ENCODE results near the gene NT5DC1. TPM values are rescaled to one million over a fixed set of nuclear protein-coding genes. Genes with fewer than 3 reads are reported as not detected.

NT5DC1 gene
- total and polyA plus RNA-seq, 2 experiments from 2014 or later: 14.1 to 48.9 TPM

DNA sequence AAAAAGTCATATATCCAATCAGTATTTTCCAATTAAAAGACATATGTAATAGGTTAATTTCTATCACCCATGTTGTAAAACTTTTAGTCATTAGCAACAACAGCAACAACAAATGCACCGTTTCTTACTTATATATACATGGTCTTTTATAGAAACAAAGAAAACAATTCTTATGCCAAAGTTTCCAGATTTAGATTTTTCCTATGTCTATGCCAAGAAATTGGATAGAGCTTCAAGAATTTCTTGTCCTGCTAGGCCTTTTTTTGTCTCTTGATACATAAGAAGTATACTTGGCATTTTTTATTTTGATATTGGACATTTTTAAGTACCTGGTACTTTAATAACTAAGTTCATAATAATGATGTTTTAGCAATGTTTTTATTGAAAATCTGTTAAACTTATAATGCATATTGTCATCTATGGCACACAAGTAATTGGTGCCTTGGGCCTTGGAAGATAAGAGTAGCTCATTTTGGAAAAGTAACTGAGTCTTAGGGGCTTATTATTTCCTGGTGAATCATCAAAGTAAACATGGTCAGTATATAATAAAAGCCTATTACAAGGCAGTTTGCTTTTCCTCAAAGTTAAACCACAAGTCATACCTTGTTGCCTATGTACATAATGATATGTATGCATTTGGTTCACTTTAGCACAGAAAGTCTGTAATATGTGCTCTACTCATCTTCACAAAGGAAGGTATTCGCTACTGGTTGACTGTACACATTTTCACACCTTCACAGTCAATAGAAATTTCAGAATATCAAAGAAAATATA is 29.9 kb upstream of the NT5DC1 start:
- Histone ChIP-seq H3K27ac (no peak overlapping the region), H3K9me3 (ENCODE audit: low read depth) (no peaks in the 10 kb centered on the region), H3K4me3 (no peak overlapping the region), H3K36me3 (no peaks in the 10 kb centered on the region), H3K4me1 (ENCODE audit: low read depth) (no peaks in the 10 kb centered on the region), H3K27me3 (no peaks in the 10 kb centered on the region)
- DNase-seq (ENCODE audit: low read depth in 1 of 2, low spot score in 1 of 2): no peak
- TF ChIP-seq, protein P1, sequence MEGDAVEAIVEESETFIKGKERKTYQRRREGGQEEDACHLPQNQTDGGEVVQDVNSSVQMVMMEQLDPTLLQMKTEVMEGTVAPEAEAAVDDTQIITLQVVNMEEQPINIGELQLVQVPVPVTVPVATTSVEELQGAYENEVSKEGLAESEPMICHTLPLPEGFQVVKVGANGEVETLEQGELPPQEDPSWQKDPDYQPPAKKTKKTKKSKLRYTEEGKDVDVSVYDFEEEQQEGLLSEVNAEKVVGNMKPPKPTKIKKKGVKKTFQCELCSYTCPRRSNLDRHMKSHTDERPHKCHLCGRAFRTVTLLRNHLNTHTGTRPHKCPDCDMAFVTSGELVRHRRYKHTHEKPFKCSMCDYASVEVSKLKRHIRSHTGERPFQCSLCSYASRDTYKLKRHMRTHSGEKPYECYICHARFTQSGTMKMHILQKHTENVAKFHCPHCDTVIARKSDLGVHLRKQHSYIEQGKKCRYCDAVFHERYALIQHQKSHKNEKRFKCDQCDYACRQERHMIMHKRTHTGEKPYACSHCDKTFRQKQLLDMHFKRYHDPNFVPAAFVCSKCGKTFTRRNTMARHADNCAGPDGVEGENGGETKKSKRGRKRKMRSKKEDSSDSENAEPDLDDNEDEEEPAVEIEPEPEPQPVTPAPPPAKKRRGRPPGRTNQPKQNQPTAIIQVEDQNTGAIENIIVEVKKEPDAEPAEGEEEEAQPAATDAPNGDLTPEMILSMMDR (IDR thresholded peaks at IDR 0.05; ENCODE audit: low read depth, low read length): no peak

DNA sequence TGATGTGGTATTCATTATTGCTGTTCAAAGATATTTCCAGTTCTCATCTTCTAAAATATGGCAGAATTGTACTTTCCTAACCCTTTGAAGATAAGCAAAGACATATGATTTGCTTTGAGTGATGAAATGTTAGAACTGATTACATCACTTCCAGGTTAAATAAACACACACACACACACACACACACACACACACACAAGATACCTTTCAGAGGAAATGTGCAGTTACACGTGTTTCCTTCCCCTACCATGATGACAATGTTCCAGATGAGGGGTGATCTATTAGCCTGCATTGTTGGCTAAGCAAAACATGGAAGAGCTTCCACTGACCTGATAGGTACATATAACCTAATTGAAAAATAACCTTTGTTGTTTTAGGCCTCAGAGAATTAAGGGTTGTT is 28.3 kb upstream of the NT5DC1 start:
- no peaks in the 10 kb centered on the region for H3K36me3 ChIP-seq
- no peaks in the 10 kb centered on the region for H3K27me3 ChIP-seq
- no peak for DNase-seq (ENCODE audit: low read depth in 1 of 2, low spot score in 1 of 2)
- no peak overlapping the region for H3K4me3 ChIP-seq
- no peaks in the 10 kb centered on the region for H3K4me1 ChIP-seq (ENCODE audit: low read depth)
- H3K27ac ChIP-seq: no peak overlapping the region
- H3K9me3 ChIP-seq (ENCODE audit: low read depth): no peaks in the 10 kb centered on the region
- TF ChIP-seq, protein P1 (IDR thresholded peaks at IDR 0.05; ENCODE audit: low read depth, low read length): no peak

DNA sequence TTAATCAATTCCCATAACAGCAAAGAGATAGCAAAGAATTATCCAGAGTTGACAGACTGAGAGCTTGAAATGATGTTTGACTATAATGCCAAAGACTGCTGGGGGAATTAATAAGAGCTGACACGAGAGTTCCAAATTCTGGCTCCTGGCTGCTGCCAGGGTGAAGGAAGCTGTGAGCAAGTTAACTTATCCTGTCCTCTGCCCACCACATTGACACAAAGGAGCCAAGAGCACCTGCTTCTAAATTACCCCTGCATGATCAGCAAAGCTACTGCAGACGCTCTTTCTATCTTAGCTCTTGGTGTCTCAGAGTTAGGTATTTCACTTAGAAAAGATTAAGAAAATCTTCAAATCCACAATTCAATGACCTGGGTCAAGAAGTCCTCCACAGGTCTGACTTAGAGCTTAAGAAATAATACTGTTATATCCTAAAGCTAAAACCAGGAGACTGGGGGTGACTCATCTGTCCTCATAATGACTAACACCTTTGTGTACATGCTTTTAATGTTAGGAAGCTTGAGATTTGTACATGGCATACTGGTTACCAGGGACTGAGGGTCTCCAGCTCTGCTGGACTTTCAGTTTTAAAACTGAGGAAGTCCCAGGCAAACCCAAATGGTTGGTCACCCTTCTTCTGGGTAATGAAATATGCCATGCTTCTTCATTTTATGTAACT is 26.8 kb upstream of the NT5DC1 start:
- H3K9me3 ChIP-seq (ENCODE audit: low read depth): no peaks in the 10 kb centered on the region
- no peak overlapping the region for H3K4me3 ChIP-seq
- no peaks in the 10 kb centered on the region for H3K36me3 ChIP-seq
- H3K4me1 ChIP-seq (ENCODE audit: low read depth): no peaks in the 10 kb centered on the region
- DNase-seq (ENCODE audit: low read depth in 1 of 2, low spot score in 1 of 2): no peak
- H3K27ac ChIP-seq: no peak overlapping the region
- TF ChIP-seq, protein P1 (IDR thresholded peaks at IDR 0.05; ENCODE audit: low read depth, low read length): no peak
- no peaks in the 10 kb centered on the region for H3K27me3 ChIP-seq

DNA sequence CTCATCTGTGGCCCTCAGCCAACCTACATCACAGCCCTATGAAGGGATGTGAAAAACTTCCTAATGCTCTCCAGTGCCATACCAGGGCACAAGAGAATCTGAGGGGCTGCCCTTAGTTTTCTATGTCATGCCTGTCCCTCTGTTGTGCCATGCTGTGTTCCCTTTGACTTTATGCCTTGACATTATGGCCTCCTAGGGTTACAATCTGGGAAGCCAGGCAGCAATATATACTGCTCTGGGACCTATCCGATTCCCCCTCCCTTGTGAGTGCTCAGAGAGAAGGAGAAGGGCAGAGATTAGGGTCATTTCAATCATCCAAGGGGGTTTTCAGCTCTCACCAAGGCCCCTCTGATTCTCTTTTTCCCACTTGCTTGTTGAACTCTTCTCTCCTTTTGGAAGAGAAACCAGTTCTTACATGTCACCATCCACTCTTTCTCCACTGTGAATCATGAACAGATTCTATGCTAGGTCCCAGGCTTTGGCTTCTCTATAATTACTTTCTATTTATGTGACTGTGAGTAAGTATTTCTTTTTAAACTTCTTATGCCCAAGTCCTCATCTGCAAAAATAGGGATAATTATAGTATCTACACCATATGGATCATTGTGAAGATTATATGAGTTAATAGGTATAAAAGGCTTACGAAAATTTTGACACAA is 25.8 kb upstream of the NT5DC1 start:
- Histone ChIP-seq H3K36me3 (no peaks in the 10 kb centered on the region), H3K4me1 (ENCODE audit: low read depth) (no peaks in the 10 kb centered on the region), H3K4me3 (no peak overlapping the region), H3K9me3 (ENCODE audit: low read depth) (no peaks in the 10 kb centered on the region), H3K27me3 (no peaks in the 10 kb centered on the region), H3K27ac (no peak overlapping the region)
- TF ChIP-seq, protein P1 (IDR thresholded peaks at IDR 0.05; ENCODE audit: low read depth, low read length): no peak
- DNase-seq (ENCODE audit: low read depth in 1 of 2, low spot score in 1 of 2): no peak

DNA sequence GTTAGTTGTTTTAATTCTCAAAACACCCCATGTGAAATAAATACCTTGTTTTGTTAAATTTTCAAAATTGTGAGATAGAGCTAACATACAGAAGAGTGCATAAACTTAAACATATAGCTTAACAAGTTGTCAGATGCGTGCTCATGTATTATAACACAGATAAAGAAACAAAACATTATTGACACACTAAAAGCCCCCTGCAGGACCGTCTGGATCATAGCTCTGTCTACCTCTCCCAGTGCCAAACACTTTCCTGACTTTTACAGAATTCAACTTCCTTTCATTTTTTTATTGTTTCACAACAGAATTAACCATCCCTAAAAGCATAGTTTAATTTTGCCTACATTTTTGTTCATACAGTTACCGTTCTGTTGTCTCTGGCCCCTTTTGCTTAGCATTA is 22.1 kb upstream of the NT5DC1 start:
- no peaks in the 10 kb centered on the region for H3K4me1 ChIP-seq (ENCODE audit: low read depth)
- H3K36me3 ChIP-seq: no peaks in the 10 kb centered on the region
- H3K9me3 ChIP-seq (ENCODE audit: low read depth): no peaks in the 10 kb centered on the region
- no peak for DNase-seq (ENCODE audit: low read depth in 1 of 2, low spot score in 1 of 2)
- H3K27me3 ChIP-seq: no peaks in the 10 kb centered on the region
- no peak overlapping the region for H3K4me3 ChIP-seq
- TF ChIP-seq, protein P1 (IDR thresholded peaks at IDR 0.05; ENCODE audit: low read depth, low read length): no peak
- H3K27ac ChIP-seq: no peak overlapping the region
